OCI-LY3 (cell line): ENCODE data around the gene PARP2.

Experiments
- EZH2phosphoT487 ChIP-seq: fragments of 200-600 bp; shearing (Covaris generic); IDR thresholded peaks from 2 replicates; pipeline ENCODE4 v1.6.1; 2018; ENCODE audit warnings: antibody characterized with exemption, mixed run types, low read depth
- TF ChIP-seq, protein P1 (sequence below): fragments of 200-600, 300-600 bp; sonication (generic); IDR thresholded peaks from 2 replicates; pipeline ENCODE4 v1.5.1; 2014; ENCODE audit warnings: antibody characterized with exemption, low read length, low read depth

- TF ChIP-seq EZH2phosphoT487: no peak
- TF ChIP-seq, protein P1, sequence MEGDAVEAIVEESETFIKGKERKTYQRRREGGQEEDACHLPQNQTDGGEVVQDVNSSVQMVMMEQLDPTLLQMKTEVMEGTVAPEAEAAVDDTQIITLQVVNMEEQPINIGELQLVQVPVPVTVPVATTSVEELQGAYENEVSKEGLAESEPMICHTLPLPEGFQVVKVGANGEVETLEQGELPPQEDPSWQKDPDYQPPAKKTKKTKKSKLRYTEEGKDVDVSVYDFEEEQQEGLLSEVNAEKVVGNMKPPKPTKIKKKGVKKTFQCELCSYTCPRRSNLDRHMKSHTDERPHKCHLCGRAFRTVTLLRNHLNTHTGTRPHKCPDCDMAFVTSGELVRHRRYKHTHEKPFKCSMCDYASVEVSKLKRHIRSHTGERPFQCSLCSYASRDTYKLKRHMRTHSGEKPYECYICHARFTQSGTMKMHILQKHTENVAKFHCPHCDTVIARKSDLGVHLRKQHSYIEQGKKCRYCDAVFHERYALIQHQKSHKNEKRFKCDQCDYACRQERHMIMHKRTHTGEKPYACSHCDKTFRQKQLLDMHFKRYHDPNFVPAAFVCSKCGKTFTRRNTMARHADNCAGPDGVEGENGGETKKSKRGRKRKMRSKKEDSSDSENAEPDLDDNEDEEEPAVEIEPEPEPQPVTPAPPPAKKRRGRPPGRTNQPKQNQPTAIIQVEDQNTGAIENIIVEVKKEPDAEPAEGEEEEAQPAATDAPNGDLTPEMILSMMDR: no peak
Measured at GRCh38 chr14:20383636-20384035, 40.2 kb downstream of the PARP2 start.
